GM19043 (cell line): Measurements from ENCODE around the gene ARHGEF1.
"Not testable (repeated sequence)": the region's sequence is repeated elsewhere in the genome, so short reads cannot be mapped to it uniquely, and the experiment has no call there.

Source experiments
- ATAC-seq: cut with Tn5 transposase; IDR thresholded peaks from one replicate; pipeline ENCODE4 v1.9.1; 2021; ENCODE audit warnings: low read depth; ENCODE audit not compliant: unreplicated experiment

ARHGEF1 gene

DNA sequence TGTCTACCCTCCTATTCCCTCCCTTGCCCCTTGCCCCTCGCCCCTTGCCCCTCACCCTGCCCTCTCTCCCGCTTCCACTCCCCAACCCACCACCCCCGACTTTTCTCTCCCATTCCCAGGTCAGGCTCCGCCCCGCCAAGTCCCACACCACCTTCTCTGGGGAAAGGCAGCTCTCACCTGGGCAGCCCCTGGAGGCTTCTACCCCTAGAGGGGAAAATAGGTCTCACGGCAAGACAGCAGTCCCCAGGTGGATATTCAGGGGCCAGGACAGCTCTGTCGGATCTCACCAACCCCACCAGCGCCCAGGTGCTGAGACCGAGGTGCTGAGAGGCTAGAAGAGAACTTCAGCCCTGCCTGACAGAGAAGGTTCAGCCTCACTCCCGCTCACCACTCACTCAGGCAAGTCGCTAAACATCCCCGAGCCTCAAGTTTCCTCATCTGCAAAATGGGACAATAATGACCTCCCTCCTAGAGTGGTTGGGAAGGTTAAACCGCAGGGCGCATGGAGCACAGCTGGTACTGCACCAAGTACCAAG is 46.6 kb downstream of the ARHGEF1 start:
- ATAC-seq: no peak

DNA sequence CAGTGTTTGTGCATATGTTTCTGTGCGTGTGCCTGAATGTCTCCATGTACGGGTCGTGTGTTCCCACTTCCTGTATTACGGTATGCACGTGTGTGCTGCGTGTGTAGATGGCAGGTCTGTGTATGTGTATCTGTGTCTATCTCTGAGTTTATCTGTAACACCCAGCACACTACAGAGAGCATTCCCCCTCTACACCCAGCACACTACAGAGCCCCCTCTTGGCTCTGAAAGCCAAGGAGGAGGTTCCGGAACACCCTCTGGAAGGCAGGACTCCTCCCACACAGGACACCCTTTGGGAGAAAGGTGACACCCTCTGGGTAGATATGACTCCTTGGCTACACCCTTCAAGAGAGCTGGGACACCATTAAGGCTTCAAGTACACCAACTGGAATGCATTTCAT is 47.3 kb downstream of the ARHGEF1 start:
- no peak for ATAC-seq

- no peak for ATAC-seq
These were observed 48.1 kb downstream of the ARHGEF1 start for GRCh38 chr19:41930926-41931592.

DNA sequence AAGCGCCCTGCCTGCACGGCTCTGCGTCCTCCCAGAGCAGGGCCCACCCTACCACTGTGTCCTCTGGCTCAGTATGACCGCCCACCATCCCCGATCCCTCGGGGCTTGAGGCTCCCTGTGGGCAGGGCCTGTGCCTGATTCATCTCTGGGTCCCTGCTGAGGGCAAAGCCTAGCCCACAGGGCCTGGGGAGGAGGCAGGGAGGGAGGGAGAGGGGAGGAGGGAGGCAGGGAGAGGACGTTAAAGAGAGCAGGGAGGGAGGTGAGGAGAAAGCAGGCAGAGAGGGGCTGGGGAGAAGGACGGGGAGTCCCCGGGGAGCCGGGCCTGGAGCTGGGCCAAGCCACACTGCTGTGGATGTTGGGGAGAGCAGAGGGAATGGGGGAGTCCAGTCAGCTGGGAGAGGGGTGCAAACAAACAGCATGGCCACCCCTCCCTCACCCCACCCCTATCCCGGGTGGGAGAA is 49.3 kb downstream of the ARHGEF1 start:
- no peak for ATAC-seq

- ATAC-seq: no peak
These were observed 49.8 kb downstream of the ARHGEF1 start for GRCh38 chr19:41932720-41933332.

DNA sequence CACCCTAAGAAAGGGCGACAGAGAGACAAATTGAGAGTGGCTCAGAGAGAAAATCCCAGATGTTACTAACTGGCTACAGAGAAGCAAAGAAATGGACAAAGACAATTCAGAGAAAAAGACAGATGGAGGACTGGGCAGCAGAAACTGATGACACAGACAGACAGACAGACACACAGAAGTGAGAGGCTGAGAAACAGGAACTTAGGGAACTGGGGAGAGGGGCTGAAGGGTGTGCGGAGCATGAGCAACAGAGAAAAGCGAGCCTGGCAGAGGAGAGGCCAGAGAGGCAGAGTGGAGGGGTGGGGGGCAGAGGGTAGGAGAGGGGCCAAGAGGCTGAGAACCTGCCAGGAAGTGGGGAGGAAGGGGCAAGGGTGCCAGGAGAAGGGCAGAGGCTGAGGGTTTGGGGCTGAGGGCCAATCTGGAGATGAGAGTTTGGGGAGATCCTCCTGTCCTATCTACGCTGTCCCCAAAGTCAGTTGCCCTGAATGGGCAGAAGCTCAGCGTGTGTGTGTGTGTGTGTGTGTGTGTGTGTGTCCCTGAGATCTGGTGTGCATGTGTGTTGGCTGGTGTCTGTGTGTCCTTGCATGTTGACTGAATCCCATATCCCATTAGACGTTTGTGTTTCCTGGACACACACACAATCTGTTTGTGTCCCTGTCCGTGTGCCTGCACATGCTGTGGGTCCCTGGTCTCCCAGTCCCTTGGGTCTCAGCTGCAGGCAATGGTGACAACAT is 50.9 kb downstream of the ARHGEF1 start:
- no peak for ATAC-seq

GRCh38 chr19:41934849-41935374 is 51.9 kb downstream of the ARHGEF1 start:
- ATAC-seq: no peak

- no peak for ATAC-seq
These were observed 52.9 kb downstream of the ARHGEF1 start for GRCh38 chr19:41935760-41936415.

GRCh38 chr19:41936416-41936850 is 53.4 kb downstream of the ARHGEF1 start:
- ATAC-seq: no peak

DNA sequence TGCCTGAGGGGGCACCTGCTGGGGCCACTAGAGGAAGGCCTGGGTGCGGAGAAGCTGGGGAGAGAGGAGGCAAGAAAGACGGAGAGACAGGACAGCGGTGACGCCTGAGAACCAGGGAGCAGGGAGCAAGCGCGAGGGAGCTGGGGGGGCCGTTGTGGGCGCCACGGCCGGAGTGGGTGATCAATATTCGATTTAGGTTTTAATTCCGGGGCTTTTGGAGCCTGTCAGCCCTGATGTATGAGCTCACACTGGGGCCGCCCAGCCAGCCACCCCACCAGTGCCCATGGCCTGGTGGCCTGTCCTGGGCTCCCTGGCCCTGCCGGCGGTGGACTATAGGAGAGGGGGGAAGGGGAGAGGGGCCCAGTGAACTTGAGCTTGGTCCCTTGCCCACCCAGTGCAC is 54.0 kb downstream of the ARHGEF1 start:
- ATAC-seq: no peak

DNA sequence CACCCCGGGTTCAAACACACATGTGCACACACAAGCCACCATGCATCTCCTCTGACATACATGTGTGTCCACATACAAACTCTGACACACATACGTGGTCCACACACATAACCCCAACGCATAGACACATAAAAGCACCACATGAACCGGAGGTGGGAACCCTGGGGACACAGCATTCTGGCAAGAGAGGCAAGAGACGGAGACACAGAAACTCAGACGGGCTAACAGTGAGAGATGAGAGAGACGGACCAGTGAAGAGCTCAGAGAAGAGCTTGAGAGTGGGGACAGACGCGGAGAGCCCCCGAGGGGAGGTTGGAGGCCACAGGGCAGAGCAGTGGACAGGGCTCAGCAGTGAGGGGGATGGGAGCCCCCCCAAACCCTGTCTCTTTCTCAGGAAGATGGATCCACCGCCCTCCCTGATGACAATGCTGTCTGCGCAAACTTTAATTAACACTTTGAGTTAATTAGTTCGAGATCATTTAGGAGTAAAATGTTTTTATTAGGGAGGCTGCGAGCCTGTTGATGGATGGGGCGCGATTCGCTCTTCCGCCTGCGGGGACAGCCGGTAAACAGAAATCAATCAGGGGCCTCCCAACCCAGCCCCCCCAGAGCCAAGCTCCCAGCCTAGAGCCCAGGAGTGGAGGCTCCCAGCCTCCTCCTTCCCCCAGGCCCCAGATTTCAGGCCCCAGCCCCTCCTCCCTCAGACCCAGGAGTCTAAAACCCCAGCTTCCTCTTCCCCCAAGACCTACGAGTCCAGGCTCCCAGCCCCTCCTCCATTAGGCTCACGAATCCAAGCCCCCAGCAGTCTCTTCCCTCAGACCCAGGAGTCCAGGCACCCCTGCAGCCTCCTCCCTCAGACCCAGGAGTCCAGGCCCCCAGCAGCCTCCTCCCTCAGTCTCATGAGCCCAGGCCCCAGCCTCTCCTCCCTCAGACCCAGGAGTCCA is 54.8 kb downstream of the ARHGEF1 start:
- ATAC-seq: no peak

DNA sequence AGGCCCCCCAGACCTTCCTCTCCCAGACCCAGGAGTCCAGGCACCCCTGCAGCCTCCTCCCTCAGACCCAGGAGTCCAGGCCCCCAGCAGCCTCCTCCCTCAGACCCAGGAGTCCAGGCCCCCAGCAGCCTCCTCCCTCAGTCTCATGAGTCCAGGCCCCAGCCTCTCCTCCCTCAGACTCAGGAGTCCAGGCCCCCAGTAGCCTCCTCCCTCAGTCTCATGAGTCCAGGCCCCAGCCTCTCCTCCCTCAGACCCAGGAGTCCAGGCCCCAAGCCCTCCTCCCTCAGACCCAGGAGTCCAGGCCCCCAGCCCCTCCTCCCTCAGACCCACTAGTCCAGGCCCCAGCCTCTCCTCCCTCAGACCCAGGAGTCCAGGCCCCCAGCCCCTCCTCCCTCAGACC is 56.2 kb downstream of the ARHGEF1 start:
- ATAC-seq: not testable (repeated sequence)

GRCh38 chr19:41939861-41940730 is 57.1 kb downstream of the ARHGEF1 start:
- ATAC-seq: no peak

GRCh38 chr19:41940731-41941409 is 57.9 kb downstream of the ARHGEF1 start:
- ATAC-seq: no peak

DNA sequence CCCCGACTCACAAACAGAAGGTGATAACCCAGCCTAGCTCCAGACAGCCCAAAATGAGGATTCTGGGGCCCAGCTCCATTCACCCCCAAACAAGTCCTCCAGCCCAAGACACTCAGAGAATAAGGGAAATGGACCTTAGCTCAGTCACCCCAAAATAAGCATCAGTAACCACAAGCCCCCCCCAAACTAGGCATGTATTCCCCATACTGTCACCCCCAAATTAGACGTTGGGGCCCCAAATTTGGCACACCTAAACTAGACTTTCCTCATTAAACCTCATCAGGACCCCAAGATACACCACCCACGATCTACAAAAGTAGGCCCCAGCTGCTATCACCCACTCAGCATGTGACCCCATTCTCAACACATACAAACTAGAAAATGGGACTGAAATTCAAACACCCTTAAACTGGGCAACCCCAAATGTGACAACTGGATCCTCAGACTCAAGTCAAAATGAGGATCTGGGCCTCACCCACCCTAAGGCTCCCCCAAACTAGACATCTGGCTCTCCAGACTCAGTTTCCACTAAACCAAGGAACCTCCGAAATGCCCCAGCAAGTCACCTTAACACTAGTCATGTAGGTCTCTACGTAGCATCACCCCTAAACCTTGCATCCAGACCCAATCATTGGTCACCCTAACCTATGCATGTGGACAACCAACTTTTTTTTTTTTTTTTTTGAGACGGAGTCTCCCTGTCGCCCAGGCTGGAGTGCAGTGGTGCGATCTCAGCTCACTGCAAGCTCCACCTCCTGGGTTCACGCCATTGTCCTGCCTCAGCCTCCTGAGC is 58.6 kb downstream of the ARHGEF1 start:
- ATAC-seq: no peak

- ATAC-seq: no peak
These were observed 61.4 kb downstream of the ARHGEF1 start for GRCh38 chr19:41944336-41944735.

- peak; percentile 88 for ATAC-seq
These were observed 62.3 kb downstream of the ARHGEF1 start for GRCh38 chr19:41945135-41945766.
